Measurements from ENCODE around the gene MAN2A2.
"Not testable (repeated sequence)": the region's sequence is repeated elsewhere in the genome, so short reads cannot be mapped to it uniquely, and the experiment has no call there.

Gene MAN2A2

GRCh38 chr15:90905306-90906180, 2.4 kb downstream of the MAN2A2 start:
- DNase-seq = no peak

- DNase-seq = no peak
Measured at GRCh38 chr15:90906181-90906849, 3.2 kb downstream of the MAN2A2 start.

DNA sequence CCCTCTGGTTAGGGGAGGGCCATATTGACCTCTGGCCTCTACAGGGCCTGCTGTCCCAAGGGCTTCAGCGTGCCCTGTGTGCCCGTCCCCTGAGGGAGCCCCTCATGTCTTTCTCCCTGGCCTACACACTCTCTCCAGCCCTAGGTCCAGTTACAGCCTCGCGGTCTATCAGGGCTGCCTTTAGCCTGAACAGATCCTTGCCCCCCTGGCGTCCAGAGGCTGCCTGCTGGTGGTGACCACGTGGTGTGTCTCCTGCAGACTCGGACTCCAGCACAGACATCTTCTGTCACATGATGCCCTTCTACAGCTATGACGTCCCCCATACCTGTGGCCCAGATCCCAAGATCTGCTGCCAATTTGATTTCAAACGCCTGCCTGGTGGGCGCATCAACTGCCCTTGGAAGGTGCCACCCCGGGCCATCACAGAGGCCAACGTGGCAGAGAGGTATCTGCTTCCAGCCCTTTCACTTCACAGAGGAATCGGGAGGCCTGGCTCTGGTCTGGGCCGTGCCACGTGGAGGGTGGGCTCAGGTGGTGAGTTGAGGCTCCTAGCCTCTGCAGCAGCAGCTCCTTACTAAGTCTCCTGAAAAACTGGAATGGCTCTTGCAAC, 4.1 kb downstream of the MAN2A2 start:
- no peak for DNase-seq

- no peak for DNase-seq
Measured at GRCh38 chr15:90907838-90908507, 4.9 kb downstream of the MAN2A2 start.

GRCh38 chr15:90909449-90909848, 6.3 kb downstream of the MAN2A2 start:
- not testable (repeated sequence) for DNase-seq

DNA sequence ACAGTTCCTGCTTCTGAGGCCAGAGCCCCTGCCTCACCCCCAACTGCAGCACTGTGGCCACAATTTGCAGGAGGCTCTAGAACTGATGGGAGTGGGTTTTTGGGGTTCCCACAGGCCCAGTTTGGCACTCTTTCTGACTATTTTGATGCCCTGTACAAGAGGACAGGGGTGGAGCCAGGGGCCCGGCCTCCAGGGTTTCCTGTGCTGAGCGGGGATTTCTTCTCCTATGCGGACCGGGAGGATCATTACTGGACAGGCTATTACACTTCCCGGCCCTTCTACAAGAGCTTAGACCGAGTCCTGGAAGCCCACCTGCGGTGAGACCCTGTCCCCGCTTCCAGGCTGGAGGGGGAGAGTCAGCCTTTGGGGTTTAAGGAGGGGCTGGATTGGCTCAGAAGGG, 6.9 kb downstream of the MAN2A2 start:
- no peak for DNase-seq

- no peak for DNase-seq
Measured at GRCh38 chr15:90910441-90911301, 7.6 kb downstream of the MAN2A2 start.

DNA sequence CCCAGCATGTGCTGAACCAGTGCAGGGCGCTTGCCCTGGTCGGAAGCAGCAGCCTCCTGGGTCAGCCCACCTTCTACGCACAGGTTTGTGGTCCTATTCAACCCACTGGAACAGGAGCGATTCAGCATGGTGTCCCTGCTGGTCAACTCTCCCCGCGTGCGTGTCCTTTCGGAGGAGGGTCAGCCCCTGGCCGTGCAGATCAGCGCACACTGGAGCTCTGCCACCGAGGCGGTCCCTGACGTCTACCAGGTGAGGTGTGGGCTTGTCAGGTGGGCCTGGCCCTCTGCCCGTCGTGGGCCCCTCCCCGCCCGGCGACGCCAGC, 8.2 kb downstream of the MAN2A2 start:
- no peak for DNase-seq

GRCh38 chr15:90911906-90912769, 9.0 kb downstream of the MAN2A2 start:
- no peak for DNase-seq

- DNase-seq = no peak
Measured at GRCh38 chr15:90912770-90913075, 9.6 kb downstream of the MAN2A2 start.

- no peak for DNase-seq
Measured at GRCh38 chr15:90913398-90913944, 10.4 kb downstream of the MAN2A2 start.

GRCh38 chr15:90914305-90915080, 11.4 kb downstream of the MAN2A2 start:
- DNase-seq = no peak

GRCh38 chr15:90915216-90915807, 12.2 kb downstream of the MAN2A2 start:
- DNase-seq = no peak

DNA sequence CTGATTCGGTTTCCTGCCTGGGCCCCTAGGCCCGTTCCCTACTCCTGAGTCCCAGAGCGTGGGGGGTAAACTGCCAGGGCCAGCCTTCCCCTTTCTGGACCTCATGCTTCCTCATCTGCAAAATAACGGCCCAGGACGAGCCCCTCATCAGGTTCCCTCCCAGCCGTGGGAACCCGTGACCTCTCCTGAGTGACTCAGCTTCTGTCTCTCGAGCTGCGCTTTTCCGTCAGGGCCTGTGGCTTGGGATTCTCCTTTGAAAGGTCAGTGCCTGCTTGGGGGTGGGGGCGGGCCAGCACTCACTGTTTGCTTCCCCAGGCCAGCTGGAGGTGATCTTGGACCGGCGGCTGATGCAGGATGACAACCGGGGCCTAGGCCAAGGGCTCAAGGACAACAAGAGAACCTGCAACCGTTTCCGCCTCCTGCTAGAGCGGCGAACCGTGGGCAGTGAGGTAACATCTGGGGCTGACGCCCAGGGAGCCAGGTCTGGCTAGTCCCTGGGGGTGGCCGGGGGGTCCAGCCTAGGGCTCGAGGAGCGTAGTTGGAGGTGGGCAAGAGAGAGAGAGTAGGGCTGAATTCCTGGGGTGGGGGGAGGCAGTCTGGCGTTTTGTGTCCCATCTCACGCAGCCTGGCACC, 12.8 kb downstream of the MAN2A2 start:
- no peak for DNase-seq

DNA sequence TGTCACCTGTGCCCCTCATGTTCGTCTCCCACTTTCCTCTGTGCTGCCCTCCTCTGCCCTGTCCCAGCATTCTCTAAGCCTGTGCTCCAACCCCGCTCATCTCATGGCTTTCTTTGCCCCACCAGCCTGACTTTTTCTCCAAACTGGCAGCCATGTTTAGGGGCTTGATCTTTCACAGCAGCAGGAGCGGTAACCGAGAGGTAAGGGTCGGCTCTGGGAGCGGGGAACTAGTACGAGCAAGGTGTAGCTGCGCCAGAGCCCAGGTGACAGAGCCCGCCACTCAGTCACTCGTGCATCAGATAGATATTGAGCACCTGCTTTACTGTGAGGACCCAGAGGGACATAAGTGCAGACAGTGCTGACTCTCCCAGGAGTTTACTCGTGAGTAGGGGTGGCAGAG, 13.4 kb downstream of the MAN2A2 start:
- DNase-seq = no peak

DNA sequence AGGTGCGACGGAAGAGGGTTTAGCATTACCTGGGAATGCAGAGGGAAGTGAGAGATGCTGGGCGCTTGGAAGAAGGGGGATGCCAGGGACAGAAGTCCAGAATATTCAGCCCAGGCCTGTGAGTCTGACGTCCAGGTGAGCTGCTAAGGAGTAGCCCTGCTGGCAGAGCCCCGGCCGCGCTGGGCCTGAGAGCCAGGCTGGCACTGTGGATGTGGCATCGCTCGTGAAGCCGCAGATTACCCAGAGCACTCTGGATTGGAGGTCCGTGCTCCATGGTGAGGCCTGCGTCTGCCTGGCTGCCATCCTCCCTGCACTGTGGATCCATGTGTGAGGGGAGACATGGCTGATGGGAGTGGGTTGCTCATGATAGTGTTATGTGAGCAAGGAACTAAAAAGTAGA, 14.5 kb downstream of the MAN2A2 start:
- no peak for DNase-seq

DNA sequence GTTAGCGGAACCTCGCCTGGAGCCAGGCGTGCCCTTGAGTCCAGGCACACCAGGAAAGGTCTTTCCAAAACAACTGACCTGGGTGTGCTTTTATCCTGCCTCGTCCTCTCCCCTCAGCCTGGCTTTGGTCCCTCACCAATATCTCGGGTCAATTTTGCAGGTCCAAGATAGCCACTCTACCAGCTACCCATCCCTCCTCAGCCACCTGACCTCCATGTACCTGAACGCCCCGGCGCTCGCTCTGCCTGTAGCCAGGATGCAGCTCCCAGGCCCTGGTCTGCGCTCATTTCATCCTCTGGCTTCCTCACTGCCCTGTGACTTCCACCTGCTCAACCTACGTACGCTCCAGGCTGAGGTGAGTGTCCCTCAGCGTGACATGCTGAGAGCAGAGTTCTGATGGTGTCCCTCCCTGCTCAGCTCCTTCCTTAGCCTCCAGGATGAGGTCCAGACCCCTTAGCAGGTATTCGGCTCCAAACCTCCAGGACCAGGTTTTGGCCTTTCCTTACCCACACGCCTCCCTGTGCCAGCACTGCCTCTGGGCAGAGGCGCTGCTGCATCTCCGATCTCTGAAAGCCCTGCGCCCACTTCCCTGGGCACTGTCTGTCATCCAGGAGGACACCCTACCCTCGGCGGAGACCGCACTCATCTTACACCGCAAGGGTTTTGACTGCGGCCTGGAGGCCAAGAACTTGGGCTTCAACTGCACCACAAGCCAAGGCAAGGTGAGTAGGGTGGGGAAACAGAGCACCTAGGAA, 15.1 kb downstream of the MAN2A2 start:
- DNase-seq = no peak

DNA sequence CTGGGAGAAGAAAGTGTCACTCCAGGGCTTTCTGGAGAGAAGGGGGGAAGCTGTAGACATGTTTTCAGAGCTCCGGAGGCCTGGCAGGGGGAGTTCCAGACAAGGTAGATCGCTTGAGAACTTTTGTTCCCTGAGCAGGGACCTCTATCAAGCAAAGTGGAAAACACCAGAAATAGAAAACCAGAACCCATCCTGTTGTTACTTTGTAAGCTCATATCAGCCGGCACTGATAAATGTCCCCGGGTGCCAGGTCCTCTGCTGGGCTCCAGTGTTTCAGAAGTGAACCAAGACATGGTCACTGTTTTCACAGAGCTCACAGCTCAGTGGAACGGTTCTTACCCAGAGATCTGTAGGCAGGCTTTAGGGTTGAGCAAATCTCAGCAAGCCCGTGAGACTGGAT, 15.7 kb downstream of the MAN2A2 start:
- DNase-seq = no peak

DNA sequence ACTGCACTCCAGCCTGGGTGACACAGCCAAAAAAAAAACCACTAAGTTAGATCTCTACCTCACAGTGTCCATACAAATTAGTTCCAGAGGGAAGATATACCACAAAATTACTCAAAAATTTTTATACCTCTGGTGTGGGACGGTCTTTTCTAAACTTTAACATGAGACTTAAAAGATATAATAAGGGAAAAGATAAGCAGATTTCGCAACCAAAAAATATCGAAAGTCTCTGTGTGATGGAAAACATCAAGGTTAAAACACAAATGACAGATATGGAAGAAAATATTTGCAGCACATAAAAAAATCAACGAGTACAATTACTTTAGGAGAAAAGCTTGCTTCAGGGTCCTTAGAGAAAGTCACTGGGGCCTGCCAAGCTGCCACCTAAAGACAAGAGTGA, 18.8 kb downstream of the MAN2A2 start:
- no peak for DNase-seq
